Astrocyte of the cerebellum (primary cell): Measurements from ENCODE around the gene FOXJ1.

Experiments used
- DNase-seq: peaks from one replicate; pipeline ENCODE4 v3.0.0-alpha.2; 2011; ENCODE audit warnings: low read depth
- H3K4me3 ChIP-seq: 2 replicates; pipeline ENCODE4 v1.5.1; 2011; ENCODE audit warnings: mild to moderate bottlenecking, low read depth, low read length, moderate library complexity
- CTCF ChIP-seq: IDR thresholded peaks from 2 replicates; pipeline ENCODE4 v1.5.1; 2012; ENCODE audit warnings: low read length, low read depth, moderate library complexity, mild to moderate bottlenecking; ENCODE audit errors: missing control alignments
- in situ Hi-C: cut with HindIII; loops from 2 replicates; pipeline ENCODE4 v1.10.0; 2017; ENCODE audit warnings: low sequenced_read_pairs

FOXJ1 gene

DNA sequence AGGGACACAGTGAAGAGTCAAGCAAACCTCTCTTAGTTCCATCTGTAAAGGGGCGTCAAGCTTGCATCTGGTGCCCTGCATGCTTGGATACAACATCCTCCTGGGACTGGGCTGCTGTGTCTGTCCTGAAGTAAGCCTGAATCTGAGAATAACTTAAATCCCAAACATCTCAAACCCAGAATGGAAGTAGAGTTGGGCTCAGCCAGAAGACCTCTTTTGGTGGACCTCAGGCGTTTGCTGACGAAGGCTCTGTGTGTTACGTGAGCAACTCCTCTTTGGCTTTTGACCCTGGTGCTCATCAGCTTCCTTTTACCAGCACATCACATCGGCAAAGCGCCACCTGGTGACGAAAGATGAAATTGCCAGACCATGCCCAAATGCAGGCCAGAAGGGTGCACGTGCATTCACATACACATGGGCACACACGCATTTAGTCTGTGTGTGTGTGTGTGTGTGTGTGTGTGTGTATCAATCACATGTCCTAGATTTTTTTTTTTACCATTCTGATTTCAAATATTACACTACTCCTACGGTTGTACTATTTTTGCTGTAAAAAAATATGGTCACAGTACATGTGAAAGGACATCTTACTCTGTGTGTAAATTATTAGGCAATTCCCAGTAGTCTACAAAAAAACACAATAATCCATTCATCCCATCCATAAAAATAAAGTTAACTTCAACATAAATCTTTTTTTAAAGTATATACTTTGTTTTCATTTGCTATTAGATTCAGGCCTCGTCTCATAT, 41.1 kb upstream of the FOXJ1 start:
- DNase-seq = peak; percentile 74

DNA sequence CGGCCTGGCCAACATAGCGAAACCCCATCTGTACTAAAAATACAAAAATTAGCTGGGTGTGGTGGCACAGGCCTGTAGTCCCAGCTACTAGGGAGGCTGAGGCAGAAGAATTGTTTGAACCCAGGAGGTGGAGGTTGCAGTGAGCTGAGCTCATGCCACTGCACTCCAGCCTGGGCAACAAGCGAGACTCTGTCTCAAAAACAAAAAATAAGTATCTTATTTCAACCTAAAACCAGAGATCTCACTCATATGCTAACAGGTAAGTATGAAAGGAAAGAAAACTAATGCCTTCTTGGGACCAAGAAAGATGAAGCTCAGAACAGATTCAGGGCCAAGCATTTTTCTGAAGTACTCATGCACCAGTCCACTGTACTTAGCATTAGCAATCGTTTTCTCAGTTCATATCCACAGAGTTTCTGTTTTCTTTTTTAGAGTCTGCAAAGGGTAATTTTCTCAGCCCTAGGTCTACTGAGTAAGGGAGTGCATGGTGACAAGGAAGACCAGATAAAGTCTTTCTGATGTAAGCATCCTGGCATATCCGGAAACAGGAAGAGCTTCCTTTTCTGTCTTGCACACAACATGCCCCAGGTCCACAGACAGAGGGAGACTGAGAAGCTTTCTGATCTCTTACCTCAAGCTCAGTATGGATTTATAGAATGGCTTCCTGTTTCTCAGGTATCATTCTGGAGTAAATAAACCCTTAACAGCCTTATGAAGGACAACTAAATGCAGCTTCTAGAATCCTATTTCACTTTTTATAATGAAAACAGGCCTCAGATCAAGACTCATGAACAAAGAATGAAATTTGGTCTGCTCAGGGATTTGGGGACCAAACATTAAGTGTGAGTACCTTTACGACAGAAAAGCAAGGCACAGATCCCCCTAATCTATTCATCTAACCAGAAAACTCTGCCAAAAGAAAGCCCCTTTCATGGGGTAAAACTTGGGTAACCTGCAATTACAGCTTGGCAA, 38.7 kb upstream of the FOXJ1 start:
- in situ Hi-C loops = no loop called here
- H3K4me3 ChIP-seq = no peak overlapping the region
- TF ChIP-seq CTCF = no peak
- no peak for DNase-seq

More for the DNA sequence above, 41.1 kb upstream of the FOXJ1 start:
- in situ Hi-C loops = no loop called here
- H3K4me3 ChIP-seq = no peak overlapping the region
- TF ChIP-seq CTCF = peak; percentile 91

DNA sequence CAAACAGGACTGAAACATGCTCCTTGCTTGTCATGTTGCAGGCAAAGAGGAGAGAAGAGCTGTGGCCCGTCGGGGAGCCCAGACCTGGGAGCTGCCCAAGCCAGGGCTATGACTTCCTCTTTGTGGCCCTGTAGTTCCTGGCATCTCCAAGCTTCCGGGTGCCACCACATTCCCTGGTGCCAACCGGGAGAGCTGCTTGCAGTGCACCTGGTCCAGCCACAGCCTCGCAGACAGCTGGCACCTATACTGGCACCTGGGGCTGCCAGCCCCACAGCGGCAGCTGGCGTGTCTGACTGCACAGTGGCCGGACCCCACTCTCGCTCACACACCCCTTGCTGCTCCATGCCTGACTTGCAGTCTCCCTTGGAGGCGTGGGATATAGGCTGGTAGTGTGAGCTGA, 37.1 kb upstream of the FOXJ1 start:
- no peak overlapping the region for H3K4me3 ChIP-seq
- in situ Hi-C loops = no loop called here
- no peak for TF ChIP-seq CTCF
- no peak for DNase-seq

DNA sequence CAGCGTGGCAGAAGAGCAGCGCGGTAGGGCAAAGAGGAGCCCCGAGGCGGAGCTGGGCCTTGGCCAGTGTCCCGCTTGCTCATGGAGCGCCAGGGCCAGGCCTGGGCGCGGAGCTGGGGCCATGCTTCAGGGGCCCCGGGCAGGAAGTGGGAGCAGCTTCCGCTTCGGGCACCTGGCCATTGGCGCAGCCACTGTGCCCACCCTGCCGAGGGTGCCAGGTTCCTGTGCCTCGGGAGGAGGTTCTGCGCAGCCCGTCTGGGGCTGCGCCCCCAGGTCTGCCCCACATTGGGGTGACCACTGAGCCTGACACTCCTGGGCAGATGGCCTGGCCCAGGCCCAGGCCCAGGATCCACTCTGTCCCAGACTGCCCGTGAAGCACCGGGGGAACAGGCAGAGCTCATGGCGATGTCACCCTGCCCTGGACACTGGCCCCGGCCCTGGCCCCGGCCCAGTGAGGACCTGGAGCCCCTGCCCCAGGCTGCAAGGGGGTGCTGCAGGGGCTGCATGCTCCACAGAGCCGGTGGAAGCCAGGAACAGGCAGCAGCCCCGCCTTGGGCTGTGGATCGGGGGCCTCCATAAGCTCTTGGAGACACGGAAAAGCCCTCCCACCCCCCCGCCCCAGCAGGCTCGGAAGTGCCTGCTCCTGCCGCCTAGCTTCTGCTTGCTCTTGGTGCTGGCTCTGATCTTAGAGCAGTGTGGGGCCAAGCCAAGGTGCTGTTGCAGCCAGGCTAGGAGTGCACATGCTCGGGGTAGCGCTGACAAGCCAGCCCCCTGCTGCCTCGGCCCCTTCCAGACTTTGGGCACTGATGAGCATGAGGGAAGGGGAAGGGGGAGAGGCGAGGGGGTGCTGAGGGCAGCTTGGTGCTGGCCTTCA, 35.9 kb upstream of the FOXJ1 start:
- no peak overlapping the region for H3K4me3 ChIP-seq
- no peak for TF ChIP-seq CTCF
- DNase-seq = no peak
- in situ Hi-C loops = no loop called here

GRCh38 chr17:76174037-76174436, 33.0 kb upstream of the FOXJ1 start:
- TF ChIP-seq CTCF = no peak
- no peak for DNase-seq
- in situ Hi-C loops = no loop called here
- H3K4me3 ChIP-seq = no peak overlapping the region

- TF ChIP-seq CTCF = no peak
- in situ Hi-C loops = no loop called here
- no peak for DNase-seq
- H3K4me3 ChIP-seq = no peak overlapping the region
Measured at GRCh38 chr17:76173474-76173873, 32.4 kb upstream of the FOXJ1 start.
